ENCODE data around the gene CDC42BPG. TPM values are rescaled to one million over a fixed set of nuclear protein-coding genes. Genes with fewer than 3 reads are reported as not detected.

Gene CDC42BPG
- total RNA-seq, 1 experiment from 2014 or later = 30.1 TPM

DNA sequence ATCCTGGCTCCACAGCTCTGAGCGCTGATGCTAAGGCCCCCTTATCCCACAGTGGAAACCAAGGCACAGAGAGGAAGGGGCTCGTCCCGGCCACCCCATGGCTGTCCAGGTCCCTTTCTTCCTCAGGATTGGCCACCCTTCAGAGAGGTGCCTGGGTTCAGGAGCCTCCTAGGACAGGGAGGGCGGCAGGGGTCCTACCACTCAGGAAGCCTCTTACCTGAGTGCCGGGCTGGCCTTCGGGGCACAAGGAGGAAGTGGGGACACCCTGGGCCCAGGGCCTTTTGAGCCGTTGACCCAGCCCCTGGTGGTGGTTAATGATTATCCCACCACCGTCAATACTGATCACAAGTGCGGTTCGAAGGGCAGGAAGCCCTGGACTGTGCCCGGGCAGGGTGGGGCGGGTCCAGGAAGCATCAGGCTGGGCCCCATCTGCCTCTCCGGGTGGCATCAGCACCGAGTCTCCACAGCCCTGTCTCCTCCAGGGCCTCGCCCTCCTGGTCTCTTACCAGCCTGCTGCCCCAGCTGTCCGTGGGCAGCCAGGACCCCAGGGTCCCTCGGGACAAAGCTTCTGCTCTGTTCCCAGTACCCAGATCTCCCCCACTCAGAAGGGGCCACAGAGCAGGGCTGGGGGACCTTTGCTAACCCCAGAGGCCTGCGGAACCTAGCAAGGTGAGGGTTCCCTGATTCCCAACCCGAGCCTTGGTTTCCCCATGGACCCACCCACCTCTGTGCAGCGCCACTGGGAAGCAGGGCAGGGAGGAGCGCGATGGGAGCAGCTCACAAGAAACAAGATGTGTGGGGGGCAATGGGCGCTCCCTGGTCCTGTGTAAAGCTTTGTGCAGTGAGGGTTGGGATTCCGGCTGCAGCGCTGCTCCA lies 49.0 kb upstream of the CDC42BPG start (continued):
- TF ChIP-seq, protein P1, sequence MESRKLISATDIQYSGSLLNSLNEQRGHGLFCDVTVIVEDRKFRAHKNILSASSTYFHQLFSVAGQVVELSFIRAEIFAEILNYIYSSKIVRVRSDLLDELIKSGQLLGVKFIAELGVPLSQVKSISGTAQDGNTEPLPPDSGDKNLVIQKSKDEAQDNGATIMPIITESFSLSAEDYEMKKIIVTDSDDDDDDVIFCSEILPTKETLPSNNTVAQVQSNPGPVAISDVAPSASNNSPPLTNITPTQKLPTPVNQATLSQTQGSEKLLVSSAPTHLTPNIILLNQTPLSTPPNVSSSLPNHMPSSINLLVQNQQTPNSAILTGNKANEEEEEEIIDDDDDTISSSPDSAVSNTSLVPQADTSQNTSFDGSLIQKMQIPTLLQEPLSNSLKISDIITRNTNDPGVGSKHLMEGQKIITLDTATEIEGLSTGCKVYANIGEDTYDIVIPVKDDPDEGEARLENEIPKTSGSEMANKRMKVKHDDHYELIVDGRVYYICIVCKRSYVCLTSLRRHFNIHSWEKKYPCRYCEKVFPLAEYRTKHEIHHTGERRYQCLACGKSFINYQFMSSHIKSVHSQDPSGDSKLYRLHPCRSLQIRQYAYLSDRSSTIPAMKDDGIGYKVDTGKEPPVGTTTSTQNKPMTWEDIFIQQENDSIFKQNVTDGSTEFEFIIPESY (IDR thresholded peaks at IDR 0.05; ENCODE audit: extremely low read depth, insufficient replicate concordance, low read length) = no peak
- TF ChIP-seq ZFX (IDR thresholded peaks at IDR 0.05) (no peak), EZH2phosphoT487 (IDR thresholded peaks at IDR 0.05; ENCODE audit: borderline replicate concordance) (no peak), EGR1 (IDR thresholded peaks at IDR 0.05; ENCODE audit: low read depth) (no peak)
- TF ChIP-seq, protein P2, sequence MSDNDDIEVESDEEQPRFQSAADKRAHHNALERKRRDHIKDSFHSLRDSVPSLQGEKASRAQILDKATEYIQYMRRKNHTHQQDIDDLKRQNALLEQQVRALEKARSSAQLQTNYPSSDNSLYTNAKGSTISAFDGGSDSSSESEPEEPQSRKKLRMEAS (IDR thresholded peaks at IDR 0.05) = no peak

DNA sequence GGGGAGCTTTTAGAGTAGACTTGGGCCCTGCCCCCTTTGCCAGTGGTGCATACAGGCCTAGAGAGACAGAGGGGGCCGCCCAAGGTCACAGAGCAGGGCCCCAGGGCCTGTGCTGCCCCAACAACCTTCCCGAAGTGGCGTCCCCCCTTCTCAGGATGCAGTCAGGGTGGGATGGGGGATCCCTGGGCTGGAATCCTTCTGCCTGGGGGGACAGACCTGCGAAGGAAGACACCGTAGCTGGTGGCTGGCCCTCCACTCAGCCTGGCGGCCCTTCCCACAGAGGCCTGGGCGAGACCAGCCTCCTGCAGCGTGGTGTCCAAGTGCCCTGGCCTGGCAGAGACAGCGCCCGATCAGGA lies 48.4 kb upstream of the CDC42BPG start:
- ChIA-PET POLR2A (no interaction called here), CTCF (interaction anchor here (0.9 to 10.8 kb wide), 2 partner anchors 44 to 229 kb away, joined by 3 to 112 read pairs; partner anchors contain the start of genes FAU and MRPL49), RAD21 (ENCODE audit: low non-redundant PET in 1 of 2, low total read pairs in 2 of 2, uncharacterized antibody in 2 of 2, unreplicated experiment in 2 of 2) (interaction anchor here in 1 of 2 experiments (0.6 kb wide), 1 partner anchor 73 kb away, joined by 3 read pairs; no protein-coding TSS in a partner anchor)
- intact Hi-C loops (cut with micrococcal nuclease) = no loop called here
- Histone ChIP-seq H3K36me3 (ENCODE audit: control insufficient read depth in 1 of 2, insufficient read depth in 2 of 2, low read length in 2 of 2) (no peaks in the 10 kb centered on the region), H3K27ac (ENCODE audit: low read depth, low read length) (no peak overlapping the region), H3K9me3 (ENCODE audit: control insufficient read depth in 1 of 2, insufficient read depth in 1 of 2, low read depth in 1 of 2, low read length in 2 of 2) (no peaks in the 10 kb centered on the region), H4K20me1 (ENCODE audit: insufficient read depth) (no peaks in the 10 kb centered on the region), H3K9me2 (ENCODE audit: insufficient read depth) (no peaks in the 10 kb centered on the region), H3K4me1 (ENCODE audit: control insufficient read depth in 1 of 2, insufficient read depth in 2 of 2, low read length in 2 of 2) (peaks cover 4 to 30% of the 10 kb centered on the region in 2 experiments; a peak in 3 of 4 replicates), H2AFZ (ENCODE audit: low read depth, low read length, poor library complexity, severe bottlenecking) (no peak overlapping the region), H3K79me2 (ENCODE audit: insufficient read depth, low read length) (no peaks in the 10 kb centered on the region), H3K27me3 (ENCODE audit: insufficient read depth, low read length) (no peaks in the 10 kb centered on the region), H3K9ac (ENCODE audit: low read length) (no peak overlapping the region), H3K4me2 (ENCODE audit: low read length) (no peak overlapping the region), H3K4me3 (replicated peaks in 1 of 2; ENCODE audit: low read depth in 1 of 2, low read length in 2 of 2) (no peak overlapping the region)
- DNase-seq (ENCODE audit: low read depth, low spot score) (no peak), ATAC-seq (no peak)
- BruUV-seq (replicated peaks) = no TSS peak
- TF ChIP-seq, protein P3, sequence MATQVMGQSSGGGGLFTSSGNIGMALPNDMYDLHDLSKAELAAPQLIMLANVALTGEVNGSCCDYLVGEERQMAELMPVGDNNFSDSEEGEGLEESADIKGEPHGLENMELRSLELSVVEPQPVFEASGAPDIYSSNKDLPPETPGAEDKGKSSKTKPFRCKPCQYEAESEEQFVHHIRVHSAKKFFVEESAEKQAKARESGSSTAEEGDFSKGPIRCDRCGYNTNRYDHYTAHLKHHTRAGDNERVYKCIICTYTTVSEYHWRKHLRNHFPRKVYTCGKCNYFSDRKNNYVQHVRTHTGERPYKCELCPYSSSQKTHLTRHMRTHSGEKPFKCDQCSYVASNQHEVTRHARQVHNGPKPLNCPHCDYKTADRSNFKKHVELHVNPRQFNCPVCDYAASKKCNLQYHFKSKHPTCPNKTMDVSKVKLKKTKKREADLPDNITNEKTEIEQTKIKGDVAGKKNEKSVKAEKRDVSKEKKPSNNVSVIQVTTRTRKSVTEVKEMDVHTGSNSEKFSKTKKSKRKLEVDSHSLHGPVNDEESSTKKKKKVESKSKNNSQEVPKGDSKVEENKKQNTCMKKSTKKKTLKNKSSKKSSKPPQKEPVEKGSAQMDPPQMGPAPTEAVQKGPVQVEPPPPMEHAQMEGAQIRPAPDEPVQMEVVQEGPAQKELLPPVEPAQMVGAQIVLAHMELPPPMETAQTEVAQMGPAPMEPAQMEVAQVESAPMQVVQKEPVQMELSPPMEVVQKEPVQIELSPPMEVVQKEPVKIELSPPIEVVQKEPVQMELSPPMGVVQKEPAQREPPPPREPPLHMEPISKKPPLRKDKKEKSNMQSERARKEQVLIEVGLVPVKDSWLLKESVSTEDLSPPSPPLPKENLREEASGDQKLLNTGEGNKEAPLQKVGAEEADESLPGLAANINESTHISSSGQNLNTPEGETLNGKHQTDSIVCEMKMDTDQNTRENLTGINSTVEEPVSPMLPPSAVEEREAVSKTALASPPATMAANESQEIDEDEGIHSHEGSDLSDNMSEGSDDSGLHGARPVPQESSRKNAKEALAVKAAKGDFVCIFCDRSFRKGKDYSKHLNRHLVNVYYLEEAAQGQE (IDR thresholded peaks at IDR 0.05; ENCODE audit: low read depth) = no peak
- no peak for TF ChIP-seq SP1 (IDR thresholded peaks at IDR 0.05; ENCODE audit: low read depth)
- TF ChIP-seq ELF1 (IDR thresholded peaks at IDR 0.05; ENCODE audit: borderline replicate concordance, low read depth) = no peak
- no peak for TF ChIP-seq SIN3A (IDR thresholded peaks at IDR 0.05; ENCODE audit: low read depth)
- TF ChIP-seq, protein P4, sequence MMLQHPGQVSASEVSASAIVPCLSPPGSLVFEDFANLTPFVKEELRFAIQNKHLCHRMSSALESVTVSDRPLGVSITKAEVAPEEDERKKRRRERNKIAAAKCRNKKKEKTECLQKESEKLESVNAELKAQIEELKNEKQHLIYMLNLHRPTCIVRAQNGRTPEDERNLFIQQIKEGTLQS (IDR thresholded peaks at IDR 0.05) = no peak
- TF ChIP-seq TCF7L2 (IDR thresholded peaks at IDR 0.05; ENCODE audit: borderline replicate concordance, extremely low read depth, insufficient read depth, insufficient read length) = no peak
- TF ChIP-seq CBX3 (IDR thresholded peaks at IDR 0.05; ENCODE audit: low read depth) = no peak
- TF ChIP-seq FOSL1 (IDR thresholded peaks at IDR 0.05; ENCODE audit: low read depth) = no peak
- TF ChIP-seq YY1 (IDR thresholded peaks at IDR 0.05; ENCODE audit: extremely low read depth, insufficient replicate concordance, low read depth, low read length) = no peak
- no peak for TF ChIP-seq SRF (IDR thresholded peaks at IDR 0.05; ENCODE audit: low read depth)
- TF ChIP-seq, protein P5, sequence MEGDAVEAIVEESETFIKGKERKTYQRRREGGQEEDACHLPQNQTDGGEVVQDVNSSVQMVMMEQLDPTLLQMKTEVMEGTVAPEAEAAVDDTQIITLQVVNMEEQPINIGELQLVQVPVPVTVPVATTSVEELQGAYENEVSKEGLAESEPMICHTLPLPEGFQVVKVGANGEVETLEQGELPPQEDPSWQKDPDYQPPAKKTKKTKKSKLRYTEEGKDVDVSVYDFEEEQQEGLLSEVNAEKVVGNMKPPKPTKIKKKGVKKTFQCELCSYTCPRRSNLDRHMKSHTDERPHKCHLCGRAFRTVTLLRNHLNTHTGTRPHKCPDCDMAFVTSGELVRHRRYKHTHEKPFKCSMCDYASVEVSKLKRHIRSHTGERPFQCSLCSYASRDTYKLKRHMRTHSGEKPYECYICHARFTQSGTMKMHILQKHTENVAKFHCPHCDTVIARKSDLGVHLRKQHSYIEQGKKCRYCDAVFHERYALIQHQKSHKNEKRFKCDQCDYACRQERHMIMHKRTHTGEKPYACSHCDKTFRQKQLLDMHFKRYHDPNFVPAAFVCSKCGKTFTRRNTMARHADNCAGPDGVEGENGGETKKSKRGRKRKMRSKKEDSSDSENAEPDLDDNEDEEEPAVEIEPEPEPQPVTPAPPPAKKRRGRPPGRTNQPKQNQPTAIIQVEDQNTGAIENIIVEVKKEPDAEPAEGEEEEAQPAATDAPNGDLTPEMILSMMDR (IDR thresholded peaks at IDR 0.05 in 2 of 3, conservative IDR thresholded peaks at IDR 0.05 in 1 of 3; ENCODE audit: borderline replicate concordance in 1 of 3, insufficient read depth in 1 of 3, low read depth in 2 of 3, low read length in 2 of 3) = no peak
- no peak for TF ChIP-seq RAD21 (IDR thresholded peaks at IDR 0.05; ENCODE audit: low read depth)
